Stomach (tissue), 4 donors: ENCODE results near the gene SLC12A7.

Source experiments
- CTCF ChIP-seq, 7 experiments: fragments of 450-650 bp in 4 of 7; fragments of 200-600 bp in 3 of 7; sonication (generic) in 3 of 7; IDR thresholded peaks; one replicate each; pipeline ENCODE4 v1.5.1; 2016 to 2019; ENCODE audit warnings: antibody characterized with exemption in 7 of 7, control low read depth in 2 of 7, mild to moderate bottlenecking in 1 of 7
- POLR2A ChIP-seq, 4 donors: fragments of 450-650 bp; IDR thresholded peaks; one replicate each; pipeline ENCODE4 v1.6.1; 2016; ENCODE audit warnings: antibody characterized with exemption in 4 of 4, control low read depth in 2 of 4, mild to moderate bottlenecking in 1 of 4, moderate library complexity in 1 of 4
- POLR2AphosphoS5 ChIP-seq, 3 donors: sonication (generic); formaldehyde crosslinking; IDR thresholded peaks; one replicate each; pipeline ENCODE4 v1.6.1; 2016; ENCODE audit warnings: antibody characterized with exemption in 3 of 3

- TF ChIP-seq CTCF (IDR thresholded peaks at IDR 0.05), result no peak
- no peak for TF ChIP-seq POLR2AphosphoS5 (IDR thresholded peaks at IDR 0.05)
- TF ChIP-seq POLR2A (IDR thresholded peaks at IDR 0.05), result no peak
Observed at GRCh38 chr5:1060535-1060981, 51.3 kb downstream of the SLC12A7 start.
